HG03520 (cell line): Measurements from ENCODE around the gene SFTPA2.
"Not testable (repeated sequence)": the region's sequence is repeated elsewhere in the genome, so short reads cannot be mapped to it uniquely, and the experiment has no call there.

Experiments used
- ATAC-seq: cut with Tn5 transposase; IDR thresholded peaks from one replicate; pipeline ENCODE4 v1.9.1; 2021; ENCODE audit warnings: mild to moderate bottlenecking, moderate library complexity; ENCODE audit not compliant: unreplicated experiment

Gene SFTPA2

GRCh38 chr10:79560160-79560709 lies at the start of gene SFTPA2:
Gene SFTPA2 (minus strand): TSS chr10:79560407. CDS start chr10:79559483, 924 bp downstream.
- ATAC-seq, result no peak

- no peak for ATAC-seq
Observed at GRCh38 chr10:79608505-79609375, 48.5 kb upstream of the SFTPA2 start.

- no peak for ATAC-seq
Observed at GRCh38 chr10:79605308-79605707, 45.1 kb upstream of the SFTPA2 start.

- ATAC-seq, result no peak
Observed at GRCh38 chr10:79604294-79604693, 44.1 kb upstream of the SFTPA2 start.

- ATAC-seq, result no peak
Observed at GRCh38 chr10:79602953-79603352, 42.7 kb upstream of the SFTPA2 start.

GRCh38 chr10:79601939-79602338 lies 41.7 kb upstream of the SFTPA2 start:
- no peak for ATAC-seq

GRCh38 chr10:79599644-79600043 lies 39.4 kb upstream of the SFTPA2 start:
- ATAC-seq, result not testable (repeated sequence)

- no peak for ATAC-seq
Observed at GRCh38 chr10:79595510-79595909, 35.3 kb upstream of the SFTPA2 start.

- not testable (repeated sequence) for ATAC-seq
Observed at GRCh38 chr10:79594565-79594964, 34.4 kb upstream of the SFTPA2 start.

- ATAC-seq, result no peak
Observed at GRCh38 chr10:79593377-79593776, 33.2 kb upstream of the SFTPA2 start.

GRCh38 chr10:79588800-79589199 lies 28.6 kb upstream of the SFTPA2 start:
- no peak for ATAC-seq

GRCh38 chr10:79586933-79587332 lies 26.7 kb upstream of the SFTPA2 start:
- no peak for ATAC-seq

GRCh38 chr10:79585870-79586527 lies 25.8 kb upstream of the SFTPA2 start:
- no peak for ATAC-seq

GRCh38 chr10:79583488-79584024 lies 23.3 kb upstream of the SFTPA2 start:
- ATAC-seq, result no peak

GRCh38 chr10:79582954-79583353 lies 22.7 kb upstream of the SFTPA2 start:
- not testable (repeated sequence) for ATAC-seq

GRCh38 chr10:79582096-79582495 lies 21.9 kb upstream of the SFTPA2 start:
- ATAC-seq, result no peak

GRCh38 chr10:79581044-79581443 lies 20.8 kb upstream of the SFTPA2 start:
- no peak for ATAC-seq

GRCh38 chr10:79579361-79579760 lies 19.2 kb upstream of the SFTPA2 start:
- no peak for ATAC-seq

- ATAC-seq, result not testable (repeated sequence)
Observed at GRCh38 chr10:79570624-79571023, 10.4 kb upstream of the SFTPA2 start.

GRCh38 chr10:79563426-79563825 lies 3.2 kb upstream of the SFTPA2 start:
- no peak for ATAC-seq

GRCh38 chr10:79562135-79562756 lies 2.0 kb upstream of the SFTPA2 start:
- ATAC-seq, result peak; percentile 80
